B cell (primary cell): Measurements from ENCODE around the gene IL15. TPM values are rescaled to one million over a fixed set of nuclear protein-coding genes. Genes with fewer than 3 reads are reported as not detected.

Experiments used
- ATAC-seq: fragments of 200-7000 bp; cut with Tn5 transposase; one replicate; pipeline ENCODE4 v1.10.0; 2021; ENCODE audit warnings: low read depth, mild to moderate bottlenecking, moderate number of reproducible peaks, moderate library complexity
- CTCF ChIA-PET: fragments of 350-600 bp; sonication (Branson Sonifier 250); formaldehyde crosslinking; loops from one replicate; lab custom pipeline; 2021; ENCODE audit warnings: antibody characterized with exemption, inconsistent platforms; lab: Charles Lee
- POLR2A ChIA-PET: fragments of 350-600 bp; sonication (Branson Sonifier 250); formaldehyde crosslinking; loops from one replicate; lab custom pipeline; 2021; ENCODE audit warnings: antibody characterized with exemption; lab: Charles Lee
- DNase-seq: peaks from one replicate; pipeline ENCODE4 v3.0.0; 2013
- H2AFZ ChIP-seq: 2 replicates; pipeline ENCODE4 v1.6.1; 2012; ENCODE audit warnings: mild to moderate bottlenecking, low read depth, low read length; ENCODE audit not compliant: insufficient read depth, poor library complexity, severe bottlenecking
- H3K27ac ChIP-seq, 2 donors: 1 replicate in 1 of 2; 2 replicates in 1 of 2; pipeline ENCODE4 v1.5.1; 2012 to 2013; ENCODE audit warnings: low read length in 2 of 2, mild to moderate bottlenecking in 2 of 2, moderate library complexity in 1 of 2
- H3K27me3 ChIP-seq, 4 experiments: fragments of 200-600 bp in 1 of 4; sonication (generic) in 1 of 4; replicated peaks in 1 of 4; 1 replicate in 2 of 4; 2 replicates in 2 of 4; pipeline versions ENCODE4 v1.6.1 to v1.7.0; 2013 to 2016; ENCODE audit warnings: low read length in 3 of 4, mild to moderate bottlenecking in 2 of 4, mixed read lengths in 1 of 4, moderate library complexity in 1 of 4; ENCODE audit not compliant: insufficient read depth in 4 of 4, control insufficient read depth in 3 of 4; ENCODE audit errors: control extremely low read depth in 1 of 4
- H3K36me3 ChIP-seq, 2 experiments: replicated peaks in 1 of 2; 1 replicate in 1 of 2; 2 replicates in 1 of 2; pipeline versions ENCODE4 v1.6.1 to v1.7.1; 2013; ENCODE audit warnings: low read length in 1 of 2; ENCODE audit not compliant: insufficient read depth in 2 of 2, control insufficient read depth in 1 of 2; ENCODE audit errors: control extremely low read depth in 1 of 2, extremely low read depth in 1 of 2
- H3K4me1 ChIP-seq, 2 donors: fragments of 200-600 bp in 1 of 2; sonication (generic) in 1 of 2; 1 replicate in 1 of 2; 2 replicates in 1 of 2; pipeline versions ENCODE4 v1.5.1 to v1.6.1; 2013 to 2017; ENCODE audit warnings: low read length in 2 of 2; ENCODE audit not compliant: control insufficient read depth in 2 of 2, insufficient read depth in 2 of 2
- H3K4me2 ChIP-seq: replicated peaks from 2 replicates; pipeline ENCODE3; 2012; ENCODE audit warnings: mild to moderate bottlenecking, low read depth, low read length; ENCODE audit not compliant: poor library complexity, severe bottlenecking
- H3K4me3 ChIP-seq, 5 experiments: fragments of 200-600 bp in 1 of 5; sonication (generic) in 1 of 5; 1 replicate in 3 of 5; 2 replicates in 2 of 5; pipeline versions ENCODE4 v1.5.1 to v1.7.0; 2011 to 2016; ENCODE audit warnings: low read length in 4 of 5, mild to moderate bottlenecking in 4 of 5, low read depth in 2 of 5, control low read depth in 1 of 5, moderate library complexity in 1 of 5; ENCODE audit not compliant: insufficient read depth in 1 of 5; ENCODE audit errors: control extremely low read depth in 1 of 5, extremely low read depth in 1 of 5
- H3K79me2 ChIP-seq: fragments of 200-600 bp; sonication (generic); one replicate; pipeline ENCODE4 v1.6.0; 2016; ENCODE audit warnings: low read length; ENCODE audit not compliant: control insufficient read depth, insufficient read depth
- H3K9ac ChIP-seq: fragments of 200-600 bp; sonication (generic); 2 replicates; pipeline ENCODE4 v1.6.1; 2017; ENCODE audit warnings: mild to moderate bottlenecking, low read length, moderate library complexity
- H3K9me3 ChIP-seq, 3 donors: one replicate each; pipeline versions ENCODE4 v1.6.1 to v1.7.1; 2013; ENCODE audit warnings: low read length in 2 of 3; ENCODE audit not compliant: control insufficient read depth in 2 of 3, insufficient read depth in 1 of 3; ENCODE audit errors: control extremely low read depth in 1 of 3
- H4K20me1 ChIP-seq: 2 replicates; pipeline ENCODE4 v1.6.0; 2012; ENCODE audit warnings: mild to moderate bottlenecking, low read length; ENCODE audit not compliant: insufficient read depth, control insufficient read depth, poor library complexity, severe bottlenecking
- H3K27ac Mint-ChIP-seq: one replicate; pipeline ENCODE4 v1.8.0; 2021; ENCODE audit warnings: mixed read lengths
- H3K27me3 Mint-ChIP-seq: one replicate; pipeline ENCODE4 v1.8.0; 2021; ENCODE audit warnings: mixed read lengths
- H3K4me1 Mint-ChIP-seq: one replicate; pipeline ENCODE4 v1.8.0; 2021; ENCODE audit warnings: mixed read lengths
- H3K4me3 Mint-ChIP-seq: one replicate; pipeline ENCODE4 v1.8.0; 2021; ENCODE audit warnings: mixed read lengths
- H3K9me3 Mint-ChIP-seq: one replicate; pipeline ENCODE4 v1.8.0; 2022; ENCODE audit warnings: mixed read lengths; ENCODE audit not compliant: insufficient read depth
- EZH2 ChIP-seq: IDR thresholded peaks from 2 replicates; pipeline ENCODE4 v1.6.1; 2012; ENCODE audit warnings: borderline replicate concordance, low read depth, mild to moderate bottlenecking, moderate library complexity, low read length; ENCODE audit not compliant: insufficient read depth, poor library complexity, severe bottlenecking
- WGBS: methylation state at CpG from one replicate; pipeline ENCODE4 v1.1.5; 2013; ENCODE audit warnings: missing lambda C conversion rate; ENCODE audit not compliant: insufficient coverage; 5-methylcytosine and 5-hydroxymethylcytosine counted together
- intact Hi-C: fragments of 100-400 bp; cut with micrococcal nuclease; formaldehyde crosslinking; loops from one replicate; pipeline ENCODE4 v1.10.0; 2022
- polyA plus RNA-seq: library from polyadenylated mRNA; depleted of rRNA; stranded (reverse); fragments of >200 nt; gene quantifications from 2 replicates; pipeline ENCODE4 v1.2.3, GENCODE V29; 2012
- total RNA-seq, 2 donors: library from RNA; stranded (reverse); fragments of 120-200 nt in 1 of 2; gene quantifications; 1 replicate in 1 of 2; 2 replicates in 1 of 2; pipeline versions ENCODE4 v1.2.3 to v1.2.4, GENCODE V29; 2013 to 2022
- TF ChIP-seq, protein P1 (sequence below): fragments of 200-600 bp; IDR thresholded peaks from one replicate; pipeline ENCODE4 v1.8.0; 2022; ENCODE audit warnings: antibody characterized with exemption, mild to moderate bottlenecking

Gene IL15
- total and polyA plus RNA-seq, 2 donors (not counting 1 experiment from before 2014, with no cell fraction given), result 6.1 to 11.5 TPM

DNA sequence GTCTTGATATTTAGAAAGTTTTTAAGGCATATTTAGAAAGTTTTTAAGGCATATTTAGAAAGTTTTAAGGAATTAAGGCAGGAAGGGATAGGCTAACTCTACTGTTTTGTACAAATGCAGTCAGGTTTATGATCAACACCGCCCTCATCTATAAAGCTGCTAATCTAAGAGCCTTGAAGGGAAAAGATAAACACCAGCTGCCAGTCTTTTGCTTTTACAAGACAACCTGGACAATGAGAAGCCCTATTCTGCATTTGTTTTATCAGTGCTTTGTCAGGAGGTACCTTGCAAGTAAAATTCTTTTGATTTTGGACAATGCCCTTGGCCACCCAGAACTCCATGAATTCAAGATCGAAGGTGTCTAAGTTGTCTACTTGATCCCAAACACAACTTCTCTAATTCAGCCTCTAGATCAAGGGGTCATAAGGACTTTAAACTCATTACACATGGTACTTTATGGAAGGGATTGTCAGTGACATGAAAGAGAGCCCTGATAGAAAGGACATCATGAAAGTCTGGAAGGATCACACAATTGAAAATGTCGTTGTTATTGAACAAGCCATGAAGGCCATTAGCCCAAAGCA lies 39.8 kb downstream of the IL15 start:
- H3K9ac ChIP-seq, result no peak overlapping the region
- H3K79me2 ChIP-seq, result no peaks in the 10 kb centered on the region
- POLR2A ChIA-PET, result no interaction called here
- H3K27ac ChIP-seq, result no peak overlapping the region
- no peaks in the 10 kb centered on the region for H4K20me1 ChIP-seq
- TF ChIP-seq EZH2, result no peak
- TF ChIP-seq, protein P1, sequence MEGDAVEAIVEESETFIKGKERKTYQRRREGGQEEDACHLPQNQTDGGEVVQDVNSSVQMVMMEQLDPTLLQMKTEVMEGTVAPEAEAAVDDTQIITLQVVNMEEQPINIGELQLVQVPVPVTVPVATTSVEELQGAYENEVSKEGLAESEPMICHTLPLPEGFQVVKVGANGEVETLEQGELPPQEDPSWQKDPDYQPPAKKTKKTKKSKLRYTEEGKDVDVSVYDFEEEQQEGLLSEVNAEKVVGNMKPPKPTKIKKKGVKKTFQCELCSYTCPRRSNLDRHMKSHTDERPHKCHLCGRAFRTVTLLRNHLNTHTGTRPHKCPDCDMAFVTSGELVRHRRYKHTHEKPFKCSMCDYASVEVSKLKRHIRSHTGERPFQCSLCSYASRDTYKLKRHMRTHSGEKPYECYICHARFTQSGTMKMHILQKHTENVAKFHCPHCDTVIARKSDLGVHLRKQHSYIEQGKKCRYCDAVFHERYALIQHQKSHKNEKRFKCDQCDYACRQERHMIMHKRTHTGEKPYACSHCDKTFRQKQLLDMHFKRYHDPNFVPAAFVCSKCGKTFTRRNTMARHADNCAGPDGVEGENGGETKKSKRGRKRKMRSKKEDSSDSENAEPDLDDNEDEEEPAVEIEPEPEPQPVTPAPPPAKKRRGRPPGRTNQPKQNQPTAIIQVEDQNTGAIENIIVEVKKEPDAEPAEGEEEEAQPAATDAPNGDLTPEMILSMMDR, result no peak
- 92% methylated on average over 2 of the region's 3 CpGs for WGBS
- DNase-seq, result no peak
- intact Hi-C loops, result no loop called here
- Mint-ChIP-seq H3K4me1 (peaks cover 6% of the 10 kb centered on the region), H3K4me3 (no peak overlapping the region), H3K9me3 (no peaks in the 10 kb centered on the region), H3K27ac (no peak overlapping the region), H3K27me3 (no peaks in the 10 kb centered on the region)
- H3K27me3 ChIP-seq, result no peaks in the 10 kb centered on the region
- no peaks in the 10 kb centered on the region for H3K36me3 ChIP-seq
- H3K4me2 ChIP-seq, result no peak overlapping the region
- peaks cover 4 to 6% of the 10 kb centered on the region in 2 donors for H3K4me1 ChIP-seq
- no peaks in the 10 kb centered on the region for H3K9me3 ChIP-seq
- CTCF ChIA-PET, result no interaction called here
- no peak overlapping the region for H2AFZ ChIP-seq
- no peak overlapping the region for H3K4me3 ChIP-seq
- ATAC-seq, result no peak

DNA sequence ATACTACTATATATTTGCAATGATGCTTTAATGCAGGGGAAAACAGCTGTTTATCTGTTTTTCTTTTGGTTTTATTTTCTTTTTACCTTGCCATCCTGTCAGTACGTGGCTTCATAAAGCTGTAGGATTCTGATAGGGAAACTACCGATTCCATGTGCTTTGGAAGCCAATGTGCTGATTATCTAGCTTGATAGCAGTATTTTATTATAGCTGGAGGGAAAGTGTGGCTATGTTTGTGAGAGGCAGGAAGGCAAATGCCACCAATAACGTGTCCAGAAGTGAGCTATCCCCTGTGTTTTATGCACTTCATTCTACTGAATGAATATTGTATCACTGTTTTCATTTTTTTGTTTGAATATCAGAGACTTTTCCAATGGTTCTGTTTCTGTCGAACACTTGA lies 43.7 kb downstream of the IL15 start:
- no peaks in the 10 kb centered on the region for H3K27me3 ChIP-seq
- Mint-ChIP-seq H3K27me3 (no peaks in the 10 kb centered on the region), H3K27ac (no peak overlapping the region), H3K4me3 (no peak overlapping the region), H3K4me1 (peaks cover 6% of the 10 kb centered on the region), H3K9me3 (no peaks in the 10 kb centered on the region)
- H3K79me2 ChIP-seq, result no peaks in the 10 kb centered on the region
- no peak overlapping the region for H3K4me2 ChIP-seq
- DNase-seq (no peak), ATAC-seq (no peak)
- H3K4me1 ChIP-seq, result peaks cover 4 to 6% of the 10 kb centered on the region in 2 donors
- POLR2A ChIA-PET, result no interaction called here
- no peak overlapping the region for H3K4me3 ChIP-seq
- no peak overlapping the region for H2AFZ ChIP-seq
- no peak overlapping the region for H3K9ac ChIP-seq
- TF ChIP-seq EZH2, result no peak
- TF ChIP-seq, protein P1, result no peak
- no peaks in the 10 kb centered on the region for H3K36me3 ChIP-seq
- 66% methylated on average over 2 of the region's 4 CpGs for WGBS
- intact Hi-C loops, result no loop called here
- H3K9me3 ChIP-seq, result no peaks in the 10 kb centered on the region
- CTCF ChIA-PET, result interaction anchor here (0.8 kb wide), 1 partner anchor 9 kb away, joined by 4 read pairs; no protein-coding TSS in a partner anchor
- H4K20me1 ChIP-seq, result no peaks in the 10 kb centered on the region
- no peak overlapping the region for H3K27ac ChIP-seq
